ENCODE results near the gene RNF44.

- no peak for TF ChIP-seq CTCF (IDR thresholded peaks at IDR 0.05; ENCODE audit: low read length)
- no peak for TF ChIP-seq EZH2 (optimal IDR thresholded peaks at IDR 0.05; ENCODE audit: low read depth, low read length)
- TF ChIP-seq EZH2phosphoT487 (IDR thresholded peaks at IDR 0.05; ENCODE audit: low read length): no peak
Observed at GRCh38 chr5:176501333-176501732, 35.9 kb downstream of the RNF44 start.

Measured in MM.1S (cell line).